HT1080 (cell line): Measurements from ENCODE around the gene PRR13. TPM values are rescaled to one million over a fixed set of nuclear protein-coding genes. Genes with fewer than 3 reads are reported as not detected.
"Not testable (repeated sequence)": the region's sequence is repeated elsewhere in the genome, so short reads cannot be mapped to it uniquely, and the experiment has no call there.

ENCODE experiments used
- DNase-seq: peaks from one replicate; pipeline ENCODE4 v3.0.0-alpha.2; 2015; ENCODE audit warnings: low read depth
- total RNA-seq: library from RNA; depleted of rRNA; stranded (reverse); fragments of >200 nt; shearing (Covaris generic); gene quantifications from 2 replicates; pipeline ENCODE4 v1.2.3, GENCODE V29; 2014

Gene PRR13
- total RNA-seq, 1 experiment from 2014 or later: 100 TPM

- no peak for DNase-seq
Observed at GRCh38 chr12:53467880-53468279, 26.3 kb downstream of the PRR13 start.

- DNase-seq: no peak
Observed at GRCh38 chr12:53468282-53468681, 26.7 kb downstream of the PRR13 start.

DNA sequence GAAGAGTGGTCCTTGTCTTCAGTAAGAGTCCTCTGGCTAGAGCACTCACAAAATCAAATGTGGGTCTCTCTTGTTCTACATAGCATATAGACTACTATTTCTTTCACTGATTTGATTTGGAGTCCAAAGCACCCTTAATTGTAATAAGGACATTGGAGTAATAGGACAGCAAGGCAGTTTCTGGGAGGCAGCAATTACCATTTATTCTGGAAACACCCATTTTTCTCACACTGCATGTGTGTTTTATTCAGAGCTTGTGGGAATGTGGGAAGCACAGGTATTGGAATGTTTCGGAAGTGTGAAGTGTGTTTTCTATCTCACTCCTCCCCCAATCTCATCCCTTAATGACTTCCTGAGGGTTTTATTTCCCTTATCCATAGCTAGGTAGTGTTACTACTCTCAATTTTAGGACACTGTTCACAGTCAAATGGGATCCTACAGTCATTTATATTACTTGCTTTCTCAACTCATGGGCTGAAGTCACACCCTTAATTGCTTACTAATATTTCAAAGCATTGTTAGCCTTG, 30.6 kb downstream of the PRR13 start:
- no peak for DNase-seq

DNA sequence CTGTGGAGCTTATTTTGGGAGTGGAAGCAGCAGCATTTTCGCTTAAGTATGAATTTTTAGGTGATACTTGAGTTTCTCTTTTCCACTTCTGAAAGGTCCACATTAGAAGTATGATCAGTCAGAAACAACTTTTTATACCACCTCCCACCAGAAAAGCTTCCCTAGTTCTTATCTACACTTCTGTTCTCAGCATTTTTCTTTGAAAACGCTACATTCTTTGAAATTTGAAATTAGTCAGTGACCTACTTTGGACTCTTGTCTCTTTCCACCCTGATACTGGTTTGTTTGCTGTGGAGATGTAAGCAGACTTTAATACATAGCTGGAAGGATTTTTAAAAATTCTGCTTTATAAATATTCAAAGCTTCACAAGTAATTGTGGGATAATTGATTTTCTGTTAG, 32.5 kb downstream of the PRR13 start:
- DNase-seq: no peak

- no peak for DNase-seq
Observed at GRCh38 chr12:53474819-53475218, 33.3 kb downstream of the PRR13 start.

DNA sequence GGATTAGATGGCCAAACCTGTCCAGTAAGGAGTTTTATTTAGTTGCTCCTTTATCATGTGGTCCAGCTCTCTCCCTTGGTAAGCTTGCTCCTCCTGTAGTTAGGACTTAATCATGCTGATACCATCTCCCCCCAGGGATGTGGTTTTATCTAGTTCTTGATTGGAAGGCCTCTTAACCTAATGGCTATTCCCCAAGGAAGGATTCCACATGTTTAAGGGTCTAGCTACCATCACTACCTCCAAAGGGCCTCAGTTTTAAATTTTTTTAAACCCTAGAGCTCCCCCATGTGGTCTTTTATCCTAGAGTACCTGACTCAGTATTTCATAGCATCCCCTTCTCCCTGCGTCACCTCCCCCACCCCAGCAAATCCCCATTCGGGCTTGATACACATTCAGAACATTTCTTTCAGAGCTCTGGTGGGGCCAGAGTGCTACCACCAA, 35.3 kb downstream of the PRR13 start:
- peak; percentile 56 for DNase-seq

DNA sequence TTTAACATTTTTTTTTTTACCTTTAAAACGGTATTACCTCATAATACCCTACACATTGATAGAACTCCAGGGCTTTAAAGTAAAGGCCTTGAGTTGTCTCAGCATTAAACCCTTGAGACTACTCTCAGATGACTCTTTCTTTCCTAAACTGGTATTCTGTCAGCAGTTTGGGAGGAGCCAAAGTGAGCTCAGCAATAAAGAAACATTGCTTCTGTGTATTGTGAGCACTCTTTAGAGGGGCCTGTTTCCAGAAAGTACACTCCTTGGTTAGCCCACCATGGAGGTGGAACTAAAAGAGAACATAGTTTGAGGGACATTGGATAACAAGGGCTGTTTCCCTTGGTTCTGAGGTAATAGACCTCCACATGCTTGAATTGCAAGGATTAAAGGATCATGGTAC, 37.3 kb downstream of the PRR13 start:
- no peak for DNase-seq

DNA sequence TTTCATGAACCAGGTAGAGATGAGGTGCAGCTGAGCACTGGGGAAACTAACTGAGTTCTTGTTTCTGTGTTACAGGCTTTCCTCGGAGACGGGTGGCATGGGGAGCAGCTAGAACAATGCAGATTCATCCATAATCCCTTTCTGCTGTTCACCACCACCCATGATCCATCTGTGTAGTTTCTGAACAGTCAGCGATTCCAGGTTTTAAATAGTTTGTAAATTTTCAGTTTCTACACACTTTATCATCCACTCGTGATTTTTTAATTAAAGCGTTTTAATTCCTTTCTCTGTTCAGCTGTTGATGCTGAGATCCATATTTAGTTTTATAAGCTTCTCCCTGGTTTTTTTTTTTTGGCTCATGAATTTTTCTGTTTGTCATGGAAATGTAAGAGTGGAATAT, 37.8 kb downstream of the PRR13 start:
- no peak for DNase-seq

- no peak for DNase-seq
Observed at GRCh38 chr12:53480491-53481442, 39.2 kb downstream of the PRR13 start.

DNA sequence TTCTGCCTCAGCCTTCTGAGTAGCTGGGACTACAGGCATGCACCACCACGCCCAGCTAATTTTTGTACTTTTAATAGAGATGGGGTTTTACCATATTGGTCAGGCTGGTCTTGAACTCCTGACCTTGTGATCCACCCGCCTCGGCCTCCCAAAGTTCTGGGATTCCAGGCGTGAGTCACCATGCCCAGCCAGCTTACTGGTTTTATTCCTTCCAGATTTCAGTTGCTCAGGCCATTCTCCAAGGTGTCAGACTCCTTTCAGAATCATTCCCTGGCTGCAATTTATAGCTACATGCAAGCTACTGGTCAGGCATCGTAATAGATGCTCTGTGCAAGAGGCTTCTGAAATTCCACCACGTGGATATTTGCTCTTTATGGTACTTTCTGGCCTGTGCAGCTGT, 39.9 kb downstream of the PRR13 start:
- DNase-seq: not testable (repeated sequence)

DNA sequence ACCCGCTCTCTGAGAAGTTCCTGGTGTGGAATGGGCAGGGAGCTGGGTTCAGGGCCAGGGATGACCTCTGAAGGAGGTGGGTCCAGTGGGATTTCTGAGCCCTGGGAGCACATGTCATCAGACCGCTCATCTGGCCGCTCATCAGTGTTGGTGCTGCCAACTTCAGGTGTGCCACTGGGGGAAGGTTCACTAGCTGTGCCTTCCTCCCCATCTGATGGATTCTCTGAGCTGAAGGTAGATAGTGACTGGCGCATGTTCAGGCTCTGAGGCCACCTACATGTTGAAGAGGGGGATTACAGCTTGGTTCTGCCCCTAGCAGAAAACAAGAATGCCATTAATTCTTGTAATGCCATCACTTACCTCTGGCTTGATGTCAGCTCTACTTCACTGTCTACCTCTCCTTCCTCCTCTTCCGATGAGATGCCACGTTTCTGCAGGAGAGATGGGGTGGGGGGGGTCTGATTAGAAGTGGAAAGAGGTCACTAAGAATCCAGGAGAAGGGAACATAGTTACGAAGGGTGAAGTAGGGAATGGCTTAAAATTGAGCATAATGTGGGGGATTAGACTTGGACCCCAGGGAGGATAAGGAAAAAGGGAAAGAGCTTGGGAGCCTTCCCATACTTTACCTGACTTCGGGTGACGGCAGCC, 40.5 kb downstream of the PRR13 start:
- DNase-seq: no peak

DNA sequence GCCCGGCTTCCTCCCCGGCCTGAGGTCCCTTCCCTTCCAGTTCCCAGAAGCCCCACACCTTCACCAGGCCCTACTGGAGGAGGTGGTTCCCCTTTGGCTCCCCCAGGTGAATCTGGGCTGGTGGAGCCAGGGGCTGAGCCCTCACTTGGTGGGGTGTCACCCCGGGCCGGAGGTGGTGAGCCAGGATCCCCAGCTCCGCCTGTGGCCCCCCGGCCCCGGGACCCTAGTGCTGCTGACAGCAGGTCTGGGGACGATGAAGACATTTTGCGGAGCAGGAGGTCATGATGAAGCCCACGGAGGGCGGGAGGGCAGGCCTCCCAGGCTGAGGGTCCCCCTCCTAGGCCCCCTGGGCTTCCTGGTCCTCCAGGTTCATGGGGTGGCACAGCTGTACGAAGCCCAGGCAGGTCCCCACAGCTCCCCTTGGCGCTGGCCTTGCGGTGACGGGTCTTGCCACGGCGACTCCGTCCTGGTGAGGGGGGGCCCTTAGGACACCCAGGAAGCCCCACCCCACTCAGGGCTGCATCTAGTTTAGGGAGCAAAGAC, 41.2 kb downstream of the PRR13 start:
- DNase-seq: no peak

DNA sequence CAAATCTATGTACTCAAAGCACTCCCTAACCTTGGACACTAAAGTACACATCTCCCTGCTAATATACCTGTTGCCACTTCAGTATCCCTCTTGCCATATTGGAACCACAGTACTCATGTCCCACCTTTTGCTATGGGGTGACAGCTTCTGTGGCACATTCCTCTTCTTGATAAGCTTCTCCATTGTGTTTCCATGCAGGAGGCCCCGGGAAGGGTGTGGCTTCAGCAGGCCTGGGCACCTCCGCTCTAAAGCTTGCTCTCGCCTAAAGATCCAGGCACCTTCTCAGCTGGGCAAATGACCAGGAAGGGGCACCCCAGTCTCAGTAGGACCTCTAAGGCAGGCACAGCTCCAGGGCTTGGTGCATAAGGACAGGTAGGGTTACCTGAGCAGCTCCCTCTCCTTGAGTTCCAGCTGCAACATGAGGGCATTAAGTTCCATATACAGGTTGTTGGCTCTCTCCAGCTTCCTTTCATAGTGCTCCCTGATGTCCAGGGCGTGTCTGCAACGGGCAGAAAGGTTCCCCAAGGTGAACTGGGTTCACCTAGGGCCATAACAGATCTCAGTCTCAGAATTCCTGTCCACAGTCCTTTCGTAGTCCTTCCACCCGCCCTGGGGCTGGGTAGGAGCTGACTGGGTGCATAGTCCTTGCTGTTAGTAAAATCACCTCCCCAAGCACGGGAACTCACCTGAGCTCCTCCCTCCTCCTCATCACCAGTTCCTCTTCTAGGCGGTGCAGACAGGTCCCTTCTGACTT, 41.9 kb downstream of the PRR13 start:
- no peak for DNase-seq

GRCh38 chr12:53483979-53484377, 42.4 kb downstream of the PRR13 start:
- no peak for DNase-seq

GRCh38 chr12:53484686-53485575, 43.4 kb downstream of the PRR13 start:
- no peak for DNase-seq

DNA sequence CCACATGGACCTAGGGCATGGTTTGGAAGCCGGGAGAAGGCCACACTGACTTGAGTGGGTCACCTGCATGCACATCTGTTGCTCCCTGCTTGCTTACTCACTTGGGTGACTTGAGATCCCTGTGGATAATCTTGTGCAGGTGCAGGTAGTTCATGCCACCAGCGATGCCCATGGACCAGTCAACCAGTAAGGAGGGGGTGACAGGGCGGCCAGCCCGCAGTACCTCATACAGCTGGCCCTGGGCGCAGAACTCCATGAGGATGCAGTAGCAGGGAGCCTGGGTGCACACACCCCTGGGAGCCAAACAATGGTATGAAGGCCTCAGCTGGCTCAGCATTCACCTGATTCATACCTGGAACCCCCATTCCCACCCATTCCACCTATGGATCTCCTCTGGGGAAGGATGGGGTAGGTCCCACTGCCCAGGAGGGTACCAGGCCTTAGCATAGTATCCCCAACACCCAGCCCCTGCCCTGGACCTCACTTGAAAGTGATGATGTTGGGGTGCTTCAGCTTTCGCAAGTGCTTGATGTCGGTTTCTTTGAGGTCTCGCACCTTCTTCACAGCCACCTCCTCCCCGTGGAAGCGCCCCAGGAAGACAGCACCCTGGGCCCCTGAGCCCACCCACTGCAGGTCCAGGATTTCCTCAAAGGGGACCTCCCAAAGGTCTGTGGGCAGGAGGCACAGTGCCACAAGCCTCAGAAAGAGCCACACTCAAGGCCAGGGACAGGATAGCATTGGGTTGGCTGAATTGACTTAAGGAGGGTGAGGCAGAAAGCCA, 44.6 kb downstream of the PRR13 start:
- DNase-seq: no peak

DNA sequence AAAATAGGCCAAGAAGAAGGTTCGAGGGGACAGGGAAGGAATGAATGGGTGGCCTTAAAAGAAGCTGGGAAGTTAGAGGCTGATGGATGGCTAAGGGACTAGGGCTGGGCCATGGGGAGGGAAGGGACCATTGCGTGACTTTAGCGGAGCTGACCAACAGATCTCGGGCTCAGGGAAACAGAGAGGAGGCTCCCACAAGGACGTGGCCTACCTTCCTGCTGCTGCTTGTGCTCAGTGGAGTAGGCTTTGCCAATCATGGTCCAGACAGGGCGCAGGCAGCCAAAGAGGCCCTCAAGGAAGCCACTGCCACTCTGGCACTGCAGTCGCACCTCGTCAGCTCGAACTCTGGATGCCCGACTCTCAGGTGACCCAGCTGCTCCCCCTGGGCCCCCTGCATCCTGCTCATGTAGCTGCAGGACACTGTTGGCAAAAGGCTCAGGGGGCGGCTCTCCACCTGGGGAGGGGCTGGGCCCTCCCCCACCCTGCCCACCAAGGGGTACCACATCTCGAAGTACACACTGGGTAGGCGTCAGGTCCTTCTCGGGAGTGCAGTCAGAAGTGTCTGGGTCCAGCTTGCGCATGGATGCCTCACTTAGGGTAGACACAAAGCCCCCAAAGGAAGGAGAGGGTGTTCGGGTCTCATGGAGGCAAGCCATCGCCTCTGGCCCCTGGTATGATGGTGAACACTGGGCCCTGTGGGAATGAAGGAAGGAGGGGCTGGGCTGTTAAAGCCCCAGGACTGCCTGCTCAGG, 45.4 kb downstream of the PRR13 start:
- DNase-seq: no peak

GRCh38 chr12:53489242-53489864, 47.8 kb downstream of the PRR13 start:
- DNase-seq: no peak
